Activated CD8-positive, alpha-beta memory T cell treated with anti-CD3 and anti-CD28 coated beads for 1 hour (primary cell): ENCODE results near the gene TMEM258.
A peak's percentile ranks its signal among the peaks of the same experiment; 100 is the strongest.

Experiments used
- DNase-seq, 2 donors: peaks; one replicate each; pipeline ENCODE4 v3.0.0-alpha.2; 2020; ENCODE audit warnings: low read depth in 1 of 2; ENCODE audit errors: extremely low read depth in 1 of 2

The TMEM258 gene

DNA sequence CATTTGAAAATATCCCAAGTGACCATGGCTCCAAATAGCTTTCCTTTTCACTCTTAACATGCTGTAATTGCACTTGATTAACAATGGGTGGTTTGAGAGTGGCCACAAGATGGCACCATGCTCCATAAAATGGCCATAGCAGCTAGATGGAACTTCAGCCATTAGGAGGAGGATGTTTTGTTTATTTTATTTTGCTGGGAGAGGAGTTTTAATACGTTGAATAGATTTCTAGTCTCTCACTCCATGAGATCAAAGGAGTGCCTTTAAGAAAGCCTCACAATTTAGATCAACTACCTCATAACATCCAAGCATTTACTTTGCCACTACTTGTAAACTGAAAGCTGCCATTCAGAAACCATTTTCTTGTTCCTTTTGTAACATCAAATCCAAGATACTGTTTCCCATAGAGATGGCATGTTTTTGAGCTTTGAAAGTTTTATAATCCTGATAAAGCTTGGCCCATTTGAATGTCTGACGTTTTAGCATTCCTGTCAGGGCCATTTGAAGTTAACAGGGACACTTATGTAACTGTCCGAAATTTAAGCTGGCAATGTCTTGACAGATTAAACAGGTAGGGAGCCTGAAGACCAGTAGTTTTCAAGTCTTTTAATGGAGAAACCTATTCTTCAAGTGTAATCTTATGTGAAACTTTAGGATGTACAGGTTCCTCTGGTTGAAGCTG, 5.0 kb upstream of the TMEM258 start:
- peak; percentile 36 to 52 for DNase-seq

GRCh38 chr11:61795876-61796526, 3.6 kb upstream of the TMEM258 start:
- no peak for DNase-seq

- DNase-seq, result no peak
Observed at GRCh38 chr11:61795459-61795858, 3.1 kb upstream of the TMEM258 start.

GRCh38 chr11:61794579-61794978, 2.2 kb upstream of the TMEM258 start:
- no peak for DNase-seq

- no peak for DNase-seq
Observed at GRCh38 chr11:61793829-61794204, 1.4 kb upstream of the TMEM258 start.

- no peak for DNase-seq
Observed at GRCh38 chr11:61793083-61793828, 857 bp upstream of the TMEM258 start.

- DNase-seq, result no peak
Observed at GRCh38 chr11:61791737-61792309, 576 bp downstream of the TMEM258 start.

DNA sequence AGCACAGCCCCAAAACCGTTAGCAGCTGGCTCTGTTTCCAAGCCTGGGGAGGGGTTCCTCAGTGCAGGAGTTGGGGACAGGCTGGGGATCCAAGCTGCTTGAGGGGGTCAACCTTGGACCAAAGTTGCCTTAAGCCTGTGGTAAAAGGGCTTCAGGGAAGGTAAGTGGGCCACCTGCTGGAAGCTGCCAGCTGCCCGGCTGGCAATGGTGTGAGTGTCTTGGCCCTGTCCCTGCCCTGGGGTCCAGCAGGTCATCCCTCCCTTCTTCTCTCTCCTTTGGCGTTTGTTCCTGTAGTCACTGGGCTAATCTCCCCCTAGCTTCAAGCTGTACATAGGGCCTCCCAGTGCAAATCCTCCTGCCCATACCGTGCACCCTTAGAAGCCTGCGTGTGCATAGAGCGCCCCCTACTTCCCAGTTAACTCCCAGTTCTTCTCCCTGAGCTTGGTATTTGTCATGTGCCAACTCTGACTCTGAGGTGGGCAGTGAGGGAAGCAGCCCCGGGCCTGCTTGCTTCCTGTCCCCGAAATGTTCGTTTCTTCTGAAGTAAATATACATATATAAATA, 4.4 kb downstream of the TMEM258 start:
- no peak for DNase-seq

- no peak for DNase-seq
Observed at GRCh38 chr11:61785837-61786402, 6.5 kb downstream of the TMEM258 start.

DNA sequence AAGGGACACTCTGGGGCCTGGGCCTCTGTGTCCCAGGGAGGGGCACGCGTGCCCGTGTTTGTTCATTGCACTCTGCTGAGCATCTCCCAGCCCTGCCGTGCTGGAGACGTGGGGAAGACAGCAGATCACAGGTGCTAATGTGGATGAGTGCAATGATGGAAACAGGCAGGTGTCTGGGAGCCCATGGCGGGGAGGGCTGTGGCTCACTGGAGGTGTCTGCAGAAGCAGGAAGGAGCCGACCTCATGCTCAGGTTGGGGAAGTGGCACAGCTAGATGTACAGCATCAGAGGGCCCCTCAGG, 7.9 kb downstream of the TMEM258 start:
- DNase-seq, result no peak

DNA sequence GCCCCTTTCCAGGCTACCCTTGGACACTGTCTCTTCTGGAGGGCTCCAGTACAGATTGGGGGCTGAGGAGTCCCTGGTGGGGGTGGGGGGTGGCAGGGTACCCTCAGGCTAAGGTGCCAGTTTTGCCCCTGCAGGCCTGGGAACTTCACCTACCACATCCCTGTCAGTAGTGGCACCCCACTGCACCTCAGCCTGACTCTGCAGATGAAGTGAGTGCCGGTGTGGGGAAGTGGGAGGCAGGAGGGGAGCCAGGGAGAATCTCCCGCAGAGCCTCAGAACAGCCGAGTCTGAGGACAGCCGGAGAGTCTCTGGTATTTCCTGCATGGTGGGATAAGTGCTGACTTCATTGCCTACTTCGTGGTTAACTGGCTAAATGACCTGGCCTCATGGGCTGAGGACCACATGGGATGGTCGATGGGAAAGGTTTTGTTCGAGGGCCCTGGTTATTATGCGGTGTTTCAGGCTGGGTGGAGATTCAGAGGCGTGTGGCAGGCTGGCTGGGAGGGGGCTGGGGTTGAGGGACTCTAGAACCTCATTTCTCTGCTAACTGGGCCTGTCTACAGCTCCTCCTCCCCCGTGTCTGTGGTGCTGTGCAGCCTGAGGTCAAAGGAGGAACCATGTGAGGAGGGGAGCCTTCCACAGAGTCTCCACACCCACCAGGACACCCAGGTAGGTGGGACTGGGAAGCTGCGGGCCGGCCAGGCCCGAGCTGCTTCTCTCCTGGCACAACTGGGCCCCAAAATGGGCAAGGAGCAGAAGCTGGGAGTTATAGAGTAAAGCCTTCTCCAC, 8.5 kb downstream of the TMEM258 start:
- DNase-seq, result no peak

- DNase-seq, result no peak
Observed at GRCh38 chr11:61782841-61783240, 9.6 kb downstream of the TMEM258 start.

DNA sequence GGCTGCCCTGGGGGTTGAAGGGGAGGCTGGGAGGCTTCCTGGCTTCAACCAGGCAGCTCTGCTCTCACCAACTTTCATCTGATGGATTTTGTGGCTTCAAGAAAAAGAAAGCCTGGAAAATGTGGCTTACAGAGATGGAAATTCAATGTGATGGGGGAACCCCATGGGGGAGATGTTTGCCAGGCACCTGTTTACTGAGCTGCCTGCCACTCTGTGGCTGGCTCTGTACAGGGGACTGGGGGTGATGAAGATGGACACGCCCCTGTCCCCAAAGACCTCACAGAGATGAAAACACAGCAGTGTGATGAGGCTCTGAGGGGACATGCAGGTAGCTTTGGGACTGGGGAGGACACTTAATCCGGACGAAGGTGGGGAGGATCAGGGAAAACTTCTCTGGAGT, 10.1 kb downstream of the TMEM258 start:
- DNase-seq, result no peak

GRCh38 chr11:61781585-61781984, 10.8 kb downstream of the TMEM258 start:
- no peak for DNase-seq

DNA sequence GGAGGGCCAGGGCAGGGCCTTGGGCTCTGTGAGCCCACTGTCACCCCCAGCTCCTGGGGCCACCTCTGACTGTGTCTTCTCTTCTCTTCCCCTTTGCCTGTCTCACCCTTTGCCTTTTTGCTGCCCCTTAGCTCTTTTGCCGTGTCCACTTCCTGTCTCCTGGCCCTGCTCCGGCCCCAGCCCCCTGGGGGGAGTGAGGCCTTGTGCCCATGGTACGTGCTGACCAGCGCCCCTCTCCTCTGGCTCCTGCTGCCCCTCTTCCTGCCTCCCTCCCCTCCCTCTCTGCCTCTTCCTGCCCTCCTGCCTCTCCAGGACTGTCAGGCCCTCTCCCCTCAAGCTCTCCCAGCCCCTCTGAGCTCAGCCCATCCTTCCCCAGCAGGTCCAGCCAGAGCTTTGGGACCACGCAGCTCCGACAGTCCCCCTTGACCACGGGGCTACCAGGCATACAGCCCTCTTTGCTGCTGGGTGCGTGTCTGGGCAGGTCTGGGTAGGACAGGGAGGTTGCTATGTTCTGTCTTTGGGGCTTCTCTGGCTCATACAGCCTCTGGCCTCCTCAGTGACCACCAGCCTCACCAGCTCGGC, 11.7 kb downstream of the TMEM258 start:
- DNase-seq, result no peak

DNA sequence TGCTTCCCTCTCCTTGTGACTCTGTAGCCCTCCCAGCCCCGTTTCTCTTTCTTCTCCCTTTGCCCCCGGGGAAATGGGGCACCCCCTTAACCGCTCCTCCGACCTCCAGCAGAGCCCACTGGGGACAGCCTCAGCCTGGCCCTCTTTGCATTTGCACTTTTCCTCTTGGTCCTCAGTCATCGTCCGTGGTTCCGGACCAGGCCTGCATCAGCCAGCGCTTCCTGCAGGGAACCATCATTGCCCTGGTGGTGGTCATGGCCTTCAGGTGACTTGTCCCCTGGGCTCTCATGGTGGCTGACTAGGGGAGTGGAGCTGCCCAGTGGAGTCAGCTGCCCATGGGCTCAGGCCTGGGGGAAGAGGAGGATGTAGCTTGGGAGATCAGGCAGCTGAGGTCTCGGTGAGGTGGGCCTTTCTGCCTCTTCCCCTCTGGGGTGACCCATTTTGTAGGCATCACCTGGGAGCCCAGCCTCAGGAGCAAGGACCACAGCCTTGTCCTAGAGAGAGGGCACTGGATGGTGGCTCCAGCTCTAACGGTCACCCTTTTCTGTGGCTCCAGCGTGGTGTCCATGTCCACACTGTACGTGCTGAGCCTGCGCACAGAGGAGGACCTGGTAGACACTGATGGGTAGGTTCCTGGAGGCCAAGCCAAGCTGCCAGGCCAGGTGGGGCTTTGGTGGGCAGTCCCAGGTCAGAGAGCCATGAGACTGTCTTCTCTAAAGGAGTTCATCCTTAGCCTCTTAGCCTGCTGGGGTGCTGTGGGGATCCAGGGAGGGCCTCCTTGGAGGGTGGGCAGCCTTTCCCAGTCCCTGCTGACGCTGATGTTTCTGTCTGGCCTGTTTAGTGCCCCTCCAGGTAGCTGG, 12.5 kb downstream of the TMEM258 start:
- no peak for DNase-seq

GRCh38 chr11:61778920-61779650, 13.3 kb downstream of the TMEM258 start:
- DNase-seq, result no peak

GRCh38 chr11:61778357-61778886, 14.0 kb downstream of the TMEM258 start:
- no peak for DNase-seq
